WTC11 (cell line): Measurements from ENCODE around the gene TBX4.

Source experiments
- NR3C1 ChIP-seq: sonication (generic); formaldehyde crosslinking; conservative IDR thresholded peaks from 2 replicates; pipeline ENCODE4 v1.8.1; 2023; ENCODE audit warnings: low read depth, mild to moderate bottlenecking, missing genetic modification reagents
- USF1 ChIP-seq: sonication (generic); formaldehyde crosslinking; IDR thresholded peaks from 2 replicates; pipeline ENCODE4 v1.8.0; 2022; ENCODE audit warnings: mild to moderate bottlenecking, missing genetic modification reagents
- ZSCAN18 ChIP-seq: fragments of 250-450 bp; sonication (Bioruptor Pico); IDR thresholded peaks from 2 replicates; pipeline ENCODE4 v2.1.2; 2022; ENCODE audit warnings: mild to moderate bottlenecking, moderate library complexity
- TF ChIP-seq, protein P1 (sequence below): sonication (generic); formaldehyde crosslinking; IDR thresholded peaks from 2 replicates; pipeline ENCODE4 v1.8.1; 2023; ENCODE audit warnings: mild to moderate bottlenecking, missing genetic modification reagents, moderate library complexity
- TF ChIP-seq, protein P2 (sequence below): fragments of 200-600 bp; IDR thresholded peaks from 2 replicates; pipeline ENCODE4 v1.8.0; 2022; ENCODE audit warnings: antibody characterized with exemption

DNA sequence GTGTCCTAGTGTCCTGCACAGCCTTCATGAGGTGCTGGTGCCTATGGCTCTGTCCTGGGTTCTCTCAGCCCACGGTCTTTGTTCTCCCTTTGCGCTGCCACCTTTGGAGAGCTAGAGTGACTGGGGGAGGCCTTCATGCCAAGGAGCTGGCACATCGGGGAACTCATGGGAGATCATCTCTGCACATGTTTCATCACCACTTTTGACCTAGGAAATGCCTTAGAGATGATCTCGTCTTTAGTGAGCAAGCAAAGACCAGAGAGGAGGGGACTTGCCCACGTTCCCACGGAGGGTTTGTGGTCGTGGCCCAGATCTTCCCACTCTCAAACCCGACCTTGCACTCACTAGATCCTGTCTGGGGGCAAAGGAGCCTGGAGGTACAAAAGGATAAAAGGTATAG is 23.5 kb downstream of the TBX4 start:
- TF ChIP-seq NR3C1 (CRISPR knock-in tag) (no peak), ZSCAN18 (CRISPR knock-in tag) (no peak), USF1 (CRISPR knock-in tag) (no peak)
- TF ChIP-seq, protein P1, sequence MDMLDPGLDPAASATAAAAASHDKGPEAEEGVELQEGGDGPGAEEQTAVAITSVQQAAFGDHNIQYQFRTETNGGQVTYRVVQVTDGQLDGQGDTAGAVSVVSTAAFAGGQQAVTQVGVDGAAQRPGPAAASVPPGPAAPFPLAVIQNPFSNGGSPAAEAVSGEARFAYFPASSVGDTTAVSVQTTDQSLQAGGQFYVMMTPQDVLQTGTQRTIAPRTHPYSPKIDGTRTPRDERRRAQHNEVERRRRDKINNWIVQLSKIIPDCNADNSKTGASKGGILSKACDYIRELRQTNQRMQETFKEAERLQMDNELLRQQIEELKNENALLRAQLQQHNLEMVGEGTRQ (CRISPR knock-in tag), result no peak
- TF ChIP-seq, protein P2, sequence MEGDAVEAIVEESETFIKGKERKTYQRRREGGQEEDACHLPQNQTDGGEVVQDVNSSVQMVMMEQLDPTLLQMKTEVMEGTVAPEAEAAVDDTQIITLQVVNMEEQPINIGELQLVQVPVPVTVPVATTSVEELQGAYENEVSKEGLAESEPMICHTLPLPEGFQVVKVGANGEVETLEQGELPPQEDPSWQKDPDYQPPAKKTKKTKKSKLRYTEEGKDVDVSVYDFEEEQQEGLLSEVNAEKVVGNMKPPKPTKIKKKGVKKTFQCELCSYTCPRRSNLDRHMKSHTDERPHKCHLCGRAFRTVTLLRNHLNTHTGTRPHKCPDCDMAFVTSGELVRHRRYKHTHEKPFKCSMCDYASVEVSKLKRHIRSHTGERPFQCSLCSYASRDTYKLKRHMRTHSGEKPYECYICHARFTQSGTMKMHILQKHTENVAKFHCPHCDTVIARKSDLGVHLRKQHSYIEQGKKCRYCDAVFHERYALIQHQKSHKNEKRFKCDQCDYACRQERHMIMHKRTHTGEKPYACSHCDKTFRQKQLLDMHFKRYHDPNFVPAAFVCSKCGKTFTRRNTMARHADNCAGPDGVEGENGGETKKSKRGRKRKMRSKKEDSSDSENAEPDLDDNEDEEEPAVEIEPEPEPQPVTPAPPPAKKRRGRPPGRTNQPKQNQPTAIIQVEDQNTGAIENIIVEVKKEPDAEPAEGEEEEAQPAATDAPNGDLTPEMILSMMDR, result no peak
